HepG2 (cell line): Measurements from ENCODE around the gene CEP162. TPM values are rescaled to one million over a fixed set of nuclear protein-coding genes. Genes with fewer than 3 reads are reported as not detected.

Source experiments
- ATAD3A ChIP-seq: sonication (generic); formaldehyde crosslinking; IDR thresholded peaks from 2 replicates; pipeline ENCODE4 v1.4.0; 2020; ENCODE audit warnings: missing genetic modification reagents
- ATF7-NPFF ChIP-seq: sonication (generic); formaldehyde crosslinking; IDR thresholded peaks from 2 replicates; pipeline ENCODE4 v1.8.1; 2023; ENCODE audit warnings: mild to moderate bottlenecking, low read depth, missing genetic modification reagents, moderate library complexity
- ETV6 ChIP-seq: sonication (generic); formaldehyde crosslinking; conservative IDR thresholded peaks from 2 replicates; pipeline ENCODE4 v1.4.0; 2020; ENCODE audit warnings: missing genetic modification reagents
- IKZF4 ChIP-seq: sonication (generic); formaldehyde crosslinking; IDR thresholded peaks from 2 replicates; pipeline ENCODE4 v1.5.1; 2020; ENCODE audit warnings: borderline replicate concordance, mild to moderate bottlenecking, low read depth, missing genetic modification reagents; ENCODE audit errors: not compliant biosample characterization
- MEIS1 ChIP-seq: sonication (generic); formaldehyde crosslinking; IDR thresholded peaks from 2 replicates; pipeline ENCODE4 v1.9.0; 2021; ENCODE audit warnings: mild to moderate bottlenecking, missing genetic modification reagents, moderate library complexity, borderline replicate concordance
- MEIS2 ChIP-seq: sonication (generic); formaldehyde crosslinking; IDR thresholded peaks from 2 replicates; pipeline ENCODE4 v1.9.0; 2021; ENCODE audit warnings: mild to moderate bottlenecking, missing genetic modification reagents
- NCOR1 ChIP-seq: fragments of 200-600 bp; sonication (generic); IDR thresholded peaks from 2 replicates; pipeline ENCODE4 v1.7.0; 2017; ENCODE audit warnings: antibody characterized with exemption, low read length, borderline replicate concordance
- NFE2 ChIP-seq: sonication (generic); formaldehyde crosslinking; IDR thresholded peaks from 2 replicates; pipeline ENCODE4 v1.4.0; 2020; ENCODE audit warnings: missing genetic modification reagents
- PCBP2 ChIP-seq: fragments of 200-400 bp; formaldehyde crosslinking; optimal IDR thresholded peaks from 2 replicates; pipeline ENCODE3; 2018; ENCODE audit warnings: low read length, low read depth; ENCODE audit not compliant: poor library complexity, severe bottlenecking
- TERF1 ChIP-seq: sonication (generic); formaldehyde crosslinking; IDR thresholded peaks from 2 replicates; pipeline ENCODE4 v1.8.0; 2022; ENCODE audit warnings: mild to moderate bottlenecking, missing genetic modification reagents, moderate library complexity
- TOE1 ChIP-seq: sonication (generic); formaldehyde crosslinking; IDR thresholded peaks from 2 replicates; pipeline ENCODE4 v1.4.0; 2020; ENCODE audit warnings: mild to moderate bottlenecking, missing genetic modification reagents
- ZBTB7A ChIP-seq: sonication (generic); formaldehyde crosslinking; IDR thresholded peaks from 2 replicates; pipeline ENCODE4 v1.8.0; 2022; ENCODE audit warnings: mild to moderate bottlenecking, missing genetic modification reagents
- ZNF121 ChIP-seq: sonication (generic); formaldehyde crosslinking; IDR thresholded peaks from 2 replicates; pipeline ENCODE4 v1.5.0; 2020; ENCODE audit warnings: mild to moderate bottlenecking, missing genetic modification reagents
- ZNF234 ChIP-seq: sonication (generic); formaldehyde crosslinking; conservative IDR thresholded peaks from 2 replicates; pipeline ENCODE4 v1.5.1; 2020; ENCODE audit warnings: mild to moderate bottlenecking, missing genetic modification reagents
- ZNF644 ChIP-seq: IDR thresholded peaks from 2 replicates; pipeline ENCODE4 v1.6.1; 2016; ENCODE audit warnings: low read depth
- ZNF713 ChIP-seq: sonication (generic); formaldehyde crosslinking; IDR thresholded peaks from 2 replicates; pipeline ENCODE4 v1.4.0; 2020; ENCODE audit warnings: mild to moderate bottlenecking, missing genetic modification reagents
- ZNF724P ChIP-seq: sonication (generic); formaldehyde crosslinking; IDR thresholded peaks from 2 replicates; pipeline ENCODE4 v1.8.0; 2022; ENCODE audit warnings: missing genetic modification reagents, borderline replicate concordance
- ZNF749 ChIP-seq: sonication (generic); formaldehyde crosslinking; IDR thresholded peaks from 2 replicates; pipeline ENCODE4 v1.8.0; 2022; ENCODE audit warnings: mild to moderate bottlenecking, missing genetic modification reagents, moderate library complexity, borderline replicate concordance
- polyA plus RNA-seq, 8 experiments: library from polyadenylated mRNA; depleted of rRNA in 3 of 8; stranded (reverse) in 7 of 8; unstranded in 1 of 8; fragments of >200 nt; fragmentation: Illumina TruSeq in 4 of 8; extraction: Trizol in 4 of 8; gene quantifications; 2 replicates each; pipeline versions ENCODE4 v1.2.1 to v1.2.3, GENCODE V29; 2011 to 2016; ENCODE audit warnings: low read depth in 4 of 8, missing spikeins in 1 of 8, mixed read lengths in 1 of 8; ENCODE audit not compliant: insufficient read depth in 1 of 8
- total RNA-seq, 5 experiments: library from RNA; depleted of rRNA; stranded (reverse); fragments of >200 nt; fragmentation: Illumina TruSeq; extraction: Trizol; gene quantifications; 2 replicates each; pipeline ENCODE4 v1.2.3, GENCODE V29; 2016; ENCODE audit warnings: low read depth in 1 of 5
- TF ChIP-seq, protein P1 (sequence below): sonication (generic); formaldehyde crosslinking; IDR thresholded peaks from 2 replicates; pipeline ENCODE4 v1.4.0; 2020; ENCODE audit warnings: mild to moderate bottlenecking, missing genetic modification reagents, borderline replicate concordance
- TF ChIP-seq, protein P2 (sequence below): sonication (generic); formaldehyde crosslinking; IDR thresholded peaks from 2 replicates; pipeline ENCODE4 v1.4.0; 2020; ENCODE audit warnings: missing genetic modification reagents, mild to moderate bottlenecking, borderline replicate concordance
- TF ChIP-seq, protein P3 (sequence below): sonication (generic); formaldehyde crosslinking; IDR thresholded peaks from 2 replicates; pipeline ENCODE4 v1.4.0; 2020; ENCODE audit warnings: missing genetic modification reagents, mild to moderate bottlenecking, borderline replicate concordance

CEP162 gene
- total and polyA plus RNA-seq, 2 of the 13 experiments (the other 11 are each of a cell fraction or from before 2014, with no cell fraction given): 0.50 to 7.9 TPM

- TF ChIP-seq, protein P1, sequence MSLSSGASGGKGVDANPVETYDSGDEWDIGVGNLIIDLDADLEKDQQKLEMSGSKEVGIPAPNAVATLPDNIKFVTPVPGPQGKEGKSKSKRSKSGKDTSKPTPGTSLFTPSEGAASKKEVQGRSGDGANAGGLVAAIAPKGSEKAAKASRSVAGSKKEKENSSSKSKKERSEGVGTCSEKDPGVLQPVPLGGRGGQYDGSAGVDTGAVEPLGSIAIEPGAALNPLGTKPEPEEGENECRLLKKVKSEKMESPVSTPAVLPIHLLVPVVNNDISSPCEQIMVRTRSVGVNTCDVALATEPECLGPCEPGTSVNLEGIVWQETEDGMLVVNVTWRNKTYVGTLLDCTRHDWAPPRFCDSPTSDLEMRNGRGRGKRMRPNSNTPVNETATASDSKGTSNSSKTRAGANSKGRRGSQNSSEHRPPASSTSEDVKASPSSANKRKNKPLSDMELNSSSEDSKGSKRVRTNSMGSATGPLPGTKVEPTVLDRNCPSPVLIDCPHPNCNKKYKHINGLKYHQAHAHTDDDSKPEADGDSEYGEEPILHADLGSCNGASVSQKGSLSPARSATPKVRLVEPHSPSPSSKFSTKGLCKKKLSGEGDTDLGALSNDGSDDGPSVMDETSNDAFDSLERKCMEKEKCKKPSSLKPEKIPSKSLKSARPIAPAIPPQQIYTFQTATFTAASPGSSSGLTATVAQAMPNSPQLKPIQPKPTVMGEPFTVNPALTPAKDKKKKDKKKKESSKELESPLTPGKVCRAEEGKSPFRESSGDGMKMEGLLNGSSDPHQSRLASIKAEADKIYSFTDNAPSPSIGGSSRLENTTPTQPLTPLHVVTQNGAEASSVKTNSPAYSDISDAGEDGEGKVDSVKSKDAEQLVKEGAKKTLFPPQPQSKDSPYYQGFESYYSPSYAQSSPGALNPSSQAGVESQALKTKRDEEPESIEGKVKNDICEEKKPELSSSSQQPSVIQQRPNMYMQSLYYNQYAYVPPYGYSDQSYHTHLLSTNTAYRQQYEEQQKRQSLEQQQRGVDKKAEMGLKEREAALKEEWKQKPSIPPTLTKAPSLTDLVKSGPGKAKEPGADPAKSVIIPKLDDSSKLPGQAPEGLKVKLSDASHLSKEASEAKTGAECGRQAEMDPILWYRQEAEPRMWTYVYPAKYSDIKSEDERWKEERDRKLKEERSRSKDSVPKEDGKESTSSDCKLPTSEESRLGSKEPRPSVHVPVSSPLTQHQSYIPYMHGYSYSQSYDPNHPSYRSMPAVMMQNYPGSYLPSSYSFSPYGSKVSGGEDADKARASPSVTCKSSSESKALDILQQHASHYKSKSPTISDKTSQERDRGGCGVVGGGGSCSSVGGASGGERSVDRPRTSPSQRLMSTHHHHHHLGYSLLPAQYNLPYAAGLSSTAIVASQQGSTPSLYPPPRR (CRISPR knock-in tag): no peak
- TF ChIP-seq ZNF234 (CRISPR knock-in tag) (no peak), MEIS2 (CRISPR knock-in tag) (no peak), ZNF644 (CRISPR knock-in tag) (no peak), ZBTB7A (CRISPR knock-in tag) (no peak), MEIS1 (CRISPR knock-in tag) (0 out of 2 replicates have a peak, but pooled peaks have one; percentile 51), TERF1 (CRISPR knock-in tag) (no peak), ATF7-NPFF (CRISPR knock-in tag) (no peak), ATAD3A (no peak), ZNF724P (CRISPR knock-in tag) (no peak), IKZF4 (CRISPR knock-in tag) (no peak), NCOR1 (no peak), ZNF713 (CRISPR knock-in tag) (no peak), TOE1 (CRISPR knock-in tag) (no peak), NFE2 (no peak), PCBP2 (no peak), ZNF749 (CRISPR knock-in tag) (no peak), ZNF121 (no peak), ETV6 (CRISPR knock-in tag) (no peak)
- TF ChIP-seq, protein P2, sequence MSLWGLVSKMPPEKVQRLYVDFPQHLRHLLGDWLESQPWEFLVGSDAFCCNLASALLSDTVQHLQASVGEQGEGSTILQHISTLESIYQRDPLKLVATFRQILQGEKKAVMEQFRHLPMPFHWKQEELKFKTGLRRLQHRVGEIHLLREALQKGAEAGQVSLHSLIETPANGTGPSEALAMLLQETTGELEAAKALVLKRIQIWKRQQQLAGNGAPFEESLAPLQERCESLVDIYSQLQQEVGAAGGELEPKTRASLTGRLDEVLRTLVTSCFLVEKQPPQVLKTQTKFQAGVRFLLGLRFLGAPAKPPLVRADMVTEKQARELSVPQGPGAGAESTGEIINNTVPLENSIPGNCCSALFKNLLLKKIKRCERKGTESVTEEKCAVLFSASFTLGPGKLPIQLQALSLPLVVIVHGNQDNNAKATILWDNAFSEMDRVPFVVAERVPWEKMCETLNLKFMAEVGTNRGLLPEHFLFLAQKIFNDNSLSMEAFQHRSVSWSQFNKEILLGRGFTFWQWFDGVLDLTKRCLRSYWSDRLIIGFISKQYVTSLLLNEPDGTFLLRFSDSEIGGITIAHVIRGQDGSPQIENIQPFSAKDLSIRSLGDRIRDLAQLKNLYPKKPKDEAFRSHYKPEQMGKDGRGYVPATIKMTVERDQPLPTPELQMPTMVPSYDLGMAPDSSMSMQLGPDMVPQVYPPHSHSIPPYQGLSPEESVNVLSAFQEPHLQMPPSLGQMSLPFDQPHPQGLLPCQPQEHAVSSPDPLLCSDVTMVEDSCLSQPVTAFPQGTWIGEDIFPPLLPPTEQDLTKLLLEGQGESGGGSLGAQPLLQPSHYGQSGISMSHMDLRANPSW (CRISPR knock-in tag): no peak
- TF ChIP-seq, protein P3, sequence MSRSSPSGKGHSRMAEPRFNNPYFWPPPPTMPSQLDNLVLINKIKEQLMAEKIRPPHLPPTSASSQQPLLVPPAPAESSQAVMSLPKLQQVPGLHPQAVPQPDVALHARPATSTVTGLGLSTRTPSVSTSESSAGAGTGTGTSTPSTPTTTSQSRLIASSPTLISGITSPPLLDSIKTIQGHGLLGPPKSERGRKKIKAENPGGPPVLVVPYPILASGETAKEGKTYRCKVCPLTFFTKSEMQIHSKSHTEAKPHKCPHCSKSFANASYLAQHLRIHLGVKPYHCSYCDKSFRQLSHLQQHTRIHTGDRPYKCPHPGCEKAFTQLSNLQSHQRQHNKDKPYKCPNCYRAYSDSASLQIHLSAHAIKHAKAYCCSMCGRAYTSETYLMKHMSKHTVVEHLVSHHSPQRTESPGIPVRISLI (CRISPR knock-in tag): no peak
These were observed 132.3 kb downstream of the CEP162 start (continued) for GRCh38 chr6:84095156-84095555.
